Mucosa of stomach (tissue), 1 donor: ENCODE results near the gene SERPINE1.

ENCODE experiments used
- H3K27me3 ChIP-seq: one replicate; pipeline ENCODE4 v1.7.0; 2013; ENCODE audit warnings: mild to moderate bottlenecking, low read length; ENCODE audit not compliant: control insufficient read depth, insufficient read depth
- H3K36me3 ChIP-seq: one replicate; pipeline ENCODE4 v1.7.0; 2013; ENCODE audit warnings: low read length; ENCODE audit not compliant: control insufficient read depth, insufficient read depth
- H3K4me1 ChIP-seq: one replicate; pipeline ENCODE4 v1.7.0; 2013; ENCODE audit warnings: mild to moderate bottlenecking, low read length; ENCODE audit not compliant: control insufficient read depth, insufficient read depth
- H3K4me3 ChIP-seq: one replicate; pipeline ENCODE4 v1.7.0; 2013; ENCODE audit warnings: low read length
- H3K9ac ChIP-seq: one replicate; pipeline ENCODE4 v1.7.0; 2013; ENCODE audit warnings: mild to moderate bottlenecking, low read length, moderate library complexity
- H3K9me3 ChIP-seq: one replicate; pipeline ENCODE4 v1.7.0; 2013; ENCODE audit warnings: mild to moderate bottlenecking, low read length, moderate library complexity; ENCODE audit not compliant: control insufficient read depth
- donor health status: Pancreatic carcinoma.

SERPINE1 gene

GRCh38 chr7:101154693-101155102, 27.8 kb downstream of the SERPINE1 start:
- Histone ChIP-seq H3K4me1 (peaks cover 19% of the 10 kb centered on the region), H3K9ac (peak overlapping the region; percentile 75), H3K36me3 (peaks cover 5% of the 10 kb centered on the region)

GRCh38 chr7:101155303-101155702, 28.4 kb downstream of the SERPINE1 start:
- H3K4me3 ChIP-seq, result peak overlapping the region; percentile 19
- H3K9ac ChIP-seq, result peak overlapping the region; percentile 75
- peaks cover 5% of the 10 kb centered on the region for H3K36me3 ChIP-seq
- H3K4me1 ChIP-seq, result peaks cover 19% of the 10 kb centered on the region
- no peaks in the 10 kb centered on the region for H3K9me3 ChIP-seq
- H3K27me3 ChIP-seq, result no peaks in the 10 kb centered on the region

More at GRCh38 chr7:101154693-101155102, 27.8 kb downstream of the SERPINE1 start:
- no peaks in the 10 kb centered on the region for H3K27me3 ChIP-seq
- H3K9me3 ChIP-seq, result no peaks in the 10 kb centered on the region
- H3K4me3 ChIP-seq, result peak overlapping the region; percentile 19

- no peak overlapping the region for H3K9ac ChIP-seq
- no peaks in the 10 kb centered on the region for H3K27me3 ChIP-seq
- no peak overlapping the region for H3K4me3 ChIP-seq
- no peaks in the 10 kb centered on the region for H3K9me3 ChIP-seq
- peaks cover 5% of the 10 kb centered on the region for H3K36me3 ChIP-seq
- peaks cover 19% of the 10 kb centered on the region for H3K4me1 ChIP-seq
Measured at GRCh38 chr7:101156277-101156676, 29.4 kb downstream of the SERPINE1 start.

- Histone ChIP-seq H3K9ac (no peak overlapping the region), H3K27me3 (peaks cover 3% of the 10 kb centered on the region), H3K36me3 (peaks cover 5% of the 10 kb centered on the region), H3K4me1 (peaks cover 19% of the 10 kb centered on the region), H3K4me3 (no peak overlapping the region), H3K9me3 (no peaks in the 10 kb centered on the region)
Measured at GRCh38 chr7:101156866-101157589, 30.1 kb downstream of the SERPINE1 start.

GRCh38 chr7:101159696-101160674, 33.1 kb downstream of the SERPINE1 start:
- no peaks in the 10 kb centered on the region for H3K9me3 ChIP-seq
- no peak overlapping the region for H3K4me3 ChIP-seq
- H3K27me3 ChIP-seq, result peaks cover 30% of the 10 kb centered on the region
- H3K4me1 ChIP-seq, result peaks cover 31% of the 10 kb centered on the region
- H3K9ac ChIP-seq, result no peak overlapping the region
- peaks cover 5% of the 10 kb centered on the region for H3K36me3 ChIP-seq

GRCh38 chr7:101160910-101161309, 34.0 kb downstream of the SERPINE1 start:
- H3K9ac ChIP-seq, result no peak overlapping the region
- peaks cover 37% of the 10 kb centered on the region for H3K27me3 ChIP-seq
- peaks cover 5% of the 10 kb centered on the region for H3K36me3 ChIP-seq
- no peaks in the 10 kb centered on the region for H3K9me3 ChIP-seq
- peaks cover 33% of the 10 kb centered on the region for H3K4me1 ChIP-seq
- no peak overlapping the region for H3K4me3 ChIP-seq

- H3K9ac ChIP-seq, result no peak overlapping the region
- H3K4me3 ChIP-seq, result no peak overlapping the region
- H3K9me3 ChIP-seq, result no peaks in the 10 kb centered on the region
- peaks cover 46% of the 10 kb centered on the region for H3K27me3 ChIP-seq
- peaks cover 29% of the 10 kb centered on the region for H3K4me1 ChIP-seq
- H3K36me3 ChIP-seq, result peaks cover 5% of the 10 kb centered on the region
Measured at GRCh38 chr7:101161692-101162471, 35.0 kb downstream of the SERPINE1 start.

- Histone ChIP-seq H3K9me3 (no peaks in the 10 kb centered on the region), H3K36me3 (peaks cover 5% of the 10 kb centered on the region), H3K4me3 (no peak overlapping the region), H3K4me1 (peaks cover 28% of the 10 kb centered on the region), H3K27me3 (peaks cover 55% of the 10 kb centered on the region), H3K9ac (no peak overlapping the region)
Measured at GRCh38 chr7:101162551-101163278, 35.8 kb downstream of the SERPINE1 start.

GRCh38 chr7:101163279-101164070, 36.6 kb downstream of the SERPINE1 start:
- no peak overlapping the region for H3K4me3 ChIP-seq
- H3K9me3 ChIP-seq, result no peaks in the 10 kb centered on the region
- peaks cover 28% of the 10 kb centered on the region for H3K4me1 ChIP-seq
- H3K36me3 ChIP-seq, result peaks cover 5% of the 10 kb centered on the region
- H3K9ac ChIP-seq, result peak overlapping the region; percentile 15
- peaks cover 62% of the 10 kb centered on the region for H3K27me3 ChIP-seq

- Histone ChIP-seq H3K27me3 (peaks cover 70% of the 10 kb centered on the region), H3K4me1 (peaks cover 28% of the 10 kb centered on the region), H3K36me3 (no peaks in the 10 kb centered on the region), H3K9me3 (no peaks in the 10 kb centered on the region), H3K9ac (peak overlapping the region; percentile 15), H3K4me3 (no peak overlapping the region)
Measured at GRCh38 chr7:101164071-101164840, 37.4 kb downstream of the SERPINE1 start.
